HL-60 (cell line): ENCODE results near the gene PIK3C3.

ENCODE experiments used
- DNase-seq, 2 experiments: peaks; one replicate each; pipeline ENCODE4 v3.0.0-alpha.2; 2010 to 2020; ENCODE audit warnings: low read depth in 1 of 2, low spot score in 1 of 2
- H3K27ac ChIP-seq: fragments of 250-450 bp; sonication (Bioruptor Pico); replicated peaks from 2 replicates; pipeline ENCODE4 v1.5.1; 2020; ENCODE audit warnings: mild to moderate bottlenecking, moderate library complexity
- H3K27me3 ChIP-seq: fragments of 250-450 bp; sonication (Bioruptor Pico); 2 replicates; pipeline ENCODE4 v1.5.1; 2021; ENCODE audit warnings: mild to moderate bottlenecking, moderate library complexity; ENCODE audit not compliant: insufficient read depth, poor library complexity, severe bottlenecking
- H3K4me3 ChIP-seq: replicated peaks from 2 replicates; pipeline ENCODE4 v1.5.1; 2011; ENCODE audit warnings: mild to moderate bottlenecking, control low read depth, low read length; ENCODE audit not compliant: insufficient read depth
- CTCF ChIP-seq: IDR thresholded peaks from one replicate; pipeline ENCODE4 v1.5.1; 2011; ENCODE audit warnings: low read length, control low read depth, inconsistent platforms; ENCODE audit not compliant: insufficient read depth
- GABPA ChIP-seq: IDR thresholded peaks from 2 replicates; pipeline ENCODE4 v1.6.1; 2012; ENCODE audit warnings: low read depth
- POLR2AphosphoS5 ChIP-seq: IDR thresholded peaks from 2 replicates; pipeline ENCODE4 v1.6.1; 2012; ENCODE audit warnings: low read depth
- REST ChIP-seq: IDR thresholded peaks from 2 replicates; pipeline ENCODE4 v1.6.1; 2012; ENCODE audit warnings: low read depth; ENCODE audit not compliant: insufficient replicate concordance
- SPI1 ChIP-seq: IDR thresholded peaks from 2 replicates; pipeline ENCODE4 v1.6.1; 2012; ENCODE audit warnings: low read depth, mild to moderate bottlenecking, borderline replicate concordance

PIK3C3 gene

GRCh38 chr18:41999751-42000150 lies 44.7 kb downstream of the PIK3C3 start:
- H3K27ac ChIP-seq: no peak overlapping the region
- no peaks in the 10 kb centered on the region for H3K27me3 ChIP-seq
- DNase-seq: no peak
- H3K4me3 ChIP-seq: no peak overlapping the region
- TF ChIP-seq SPI1 (no peak), REST (no peak), POLR2AphosphoS5 (no peak), CTCF (no peak), GABPA (no peak)

GRCh38 chr18:42001801-42002200 lies 46.8 kb downstream of the PIK3C3 start:
- H3K27me3 ChIP-seq: no peaks in the 10 kb centered on the region
- H3K27ac ChIP-seq: no peak overlapping the region
- H3K4me3 ChIP-seq: no peak overlapping the region
- TF ChIP-seq CTCF (no peak), REST (no peak), POLR2AphosphoS5 (no peak), SPI1 (no peak), GABPA (no peak)
- DNase-seq: no peak

- no peak overlapping the region for H3K27ac ChIP-seq
- no peak for DNase-seq
- no peak overlapping the region for H3K4me3 ChIP-seq
- TF ChIP-seq GABPA (no peak), REST (no peak), POLR2AphosphoS5 (no peak), CTCF (no peak), SPI1 (no peak)
- H3K27me3 ChIP-seq: no peaks in the 10 kb centered on the region
These were observed 49.6 kb downstream of the PIK3C3 start for GRCh38 chr18:42004653-42005052.
